HG02642 (cell line): ENCODE results near the gene PHF1.

ENCODE experiments used
- ATAC-seq: cut with Tn5 transposase; IDR thresholded peaks from one replicate; pipeline ENCODE4 v1.9.1; 2021; ENCODE audit warnings: mild to moderate bottlenecking; ENCODE audit not compliant: unreplicated experiment, poor library complexity

The PHF1 gene

DNA sequence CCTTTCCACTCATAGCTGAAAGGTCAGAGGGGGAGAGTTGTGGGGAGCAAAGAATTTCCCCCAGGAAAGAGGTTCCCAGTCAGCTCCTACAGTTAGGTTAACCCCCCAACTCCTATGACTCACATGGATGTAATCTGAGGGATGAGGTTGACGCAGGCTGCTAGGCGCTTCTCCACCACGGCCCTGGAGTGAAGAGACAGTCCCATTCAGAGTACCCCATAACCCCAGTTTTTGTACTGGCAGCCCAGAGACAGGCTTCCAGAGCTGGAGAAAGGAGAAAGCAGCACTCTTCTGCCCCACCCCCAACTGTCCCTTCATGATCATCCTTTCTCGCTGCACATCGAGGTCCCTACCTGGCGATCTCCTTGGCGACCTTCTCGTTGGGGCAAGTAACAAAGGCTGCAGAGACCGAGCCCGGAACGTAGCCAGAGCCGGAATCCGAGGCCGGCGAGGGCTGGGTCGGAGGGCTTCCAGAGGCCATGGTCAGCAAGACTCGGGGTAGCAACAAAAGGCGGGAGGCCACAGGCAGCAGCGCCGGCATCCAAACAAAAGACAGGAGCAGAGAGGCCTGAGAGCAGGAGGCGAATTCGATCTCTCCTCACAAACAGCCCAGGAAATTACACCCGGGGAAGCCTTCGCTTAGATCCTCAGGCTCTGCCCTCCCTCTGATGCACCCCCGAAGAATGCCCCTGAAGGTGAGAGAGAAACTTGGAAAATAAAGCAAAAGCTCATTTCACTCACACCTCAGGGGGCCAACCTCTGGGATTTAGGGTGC is 6.5 kb downstream of the PHF1 start:
- no peak for ATAC-seq

DNA sequence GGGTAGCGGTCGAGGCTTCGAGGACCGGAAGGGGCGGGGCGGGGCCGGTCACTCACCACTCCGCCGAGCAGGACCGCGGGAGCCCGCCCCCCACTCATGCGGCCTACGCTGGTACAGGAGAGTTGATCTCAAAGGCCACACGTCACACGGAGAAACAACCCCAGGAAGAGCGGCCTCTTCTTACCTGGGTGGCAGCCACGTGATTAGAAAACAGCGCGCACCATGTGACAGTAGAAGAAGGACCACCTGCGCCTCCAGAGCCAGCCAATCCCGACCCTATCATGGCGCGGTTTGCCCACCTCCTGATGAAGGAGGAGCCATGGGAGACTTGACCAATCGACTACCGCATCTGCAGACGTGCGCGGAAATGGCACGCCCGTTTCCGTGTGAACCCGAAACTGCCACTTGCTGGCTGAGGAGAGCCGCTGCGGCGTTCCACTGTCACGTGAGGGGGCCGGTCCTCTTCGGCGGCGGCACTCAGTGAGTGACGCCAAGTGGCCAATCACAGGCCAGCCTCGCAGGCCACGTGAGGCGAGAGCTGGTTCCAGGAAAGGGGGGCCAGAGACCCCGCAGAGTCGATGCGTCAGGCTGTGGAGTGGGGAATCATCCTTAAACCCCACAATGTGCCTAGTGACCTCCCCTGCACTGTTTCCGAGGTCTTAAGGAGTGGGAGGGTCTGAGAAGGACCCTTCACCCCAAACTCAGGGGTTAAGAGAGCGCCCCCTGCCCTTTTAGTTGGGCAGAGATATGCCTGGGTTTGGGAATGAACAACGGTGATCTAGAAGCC is 7.3 kb downstream of the PHF1 start, which contains the start of gene CUTA:
Gene CUTA, minus strand, starts transcription at position 205 of the 787 bp plus-strand sequence. Its CDS starts 107 bp downstream, at position 98.
- ATAC-seq, result peak; percentile 88

- no peak for ATAC-seq
These were observed 8.0 kb downstream of the PHF1 start for GRCh38 chr6:33418690-33419291.

DNA sequence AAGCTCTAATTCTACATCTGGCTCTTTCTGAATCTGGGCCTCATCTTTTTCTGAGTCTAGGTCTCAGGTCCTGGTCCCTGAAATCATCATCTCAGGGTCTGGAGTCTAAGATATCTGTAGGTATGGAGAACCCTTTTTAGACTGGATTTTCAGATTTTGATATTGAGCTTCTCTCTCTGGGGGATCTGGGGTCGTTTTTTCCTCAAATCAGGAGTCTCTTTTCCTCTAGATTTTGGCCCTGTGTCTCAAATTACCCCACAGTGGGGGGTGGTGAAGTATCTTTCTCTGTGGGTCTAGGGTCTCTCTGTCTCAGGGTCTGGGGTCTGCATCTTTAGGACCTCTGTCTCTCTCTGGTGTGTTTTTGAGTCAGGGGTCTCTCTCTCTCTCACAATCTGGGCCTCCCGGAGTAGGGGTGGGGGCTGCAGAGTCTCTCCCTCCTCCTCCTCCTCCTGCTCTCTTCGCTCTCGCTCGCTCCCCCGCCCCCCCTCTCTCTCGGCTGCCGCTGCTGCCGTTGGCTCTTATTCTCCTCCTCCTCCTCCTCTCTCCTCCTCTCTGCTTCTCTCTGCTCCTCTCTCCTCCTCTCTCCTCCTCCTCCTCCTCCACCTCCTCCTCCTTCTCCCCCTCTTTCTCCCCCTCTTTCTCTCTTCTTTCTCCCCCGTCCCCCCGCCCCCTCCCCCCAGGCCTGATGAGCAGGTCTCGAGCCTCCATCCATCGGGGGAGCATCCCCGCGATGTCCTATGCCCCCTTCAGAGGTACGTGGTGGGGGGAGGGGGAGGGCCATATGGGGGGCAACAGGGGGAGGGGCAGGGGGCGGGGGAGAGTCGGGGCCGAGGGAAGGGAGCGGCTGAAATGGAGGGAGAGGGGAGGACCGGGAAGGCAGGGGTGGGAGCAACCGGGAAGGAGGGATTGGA is 9.0 kb downstream of the PHF1 start, which contains the start of gene SYNGAP1:
Gene SYNGAP1, plus strand, starts transcription at position 486 of the 911 bp plus-strand sequence. Its CDS starts 200 bp downstream, at position 686.
- ATAC-seq, result no peak

- no peak for ATAC-seq
These were observed 9.9 kb downstream of the PHF1 start for GRCh38 chr6:33420491-33421343.

- ATAC-seq, result no peak
These were observed 10.5 kb downstream of the PHF1 start for GRCh38 chr6:33421344-33421643.

DNA sequence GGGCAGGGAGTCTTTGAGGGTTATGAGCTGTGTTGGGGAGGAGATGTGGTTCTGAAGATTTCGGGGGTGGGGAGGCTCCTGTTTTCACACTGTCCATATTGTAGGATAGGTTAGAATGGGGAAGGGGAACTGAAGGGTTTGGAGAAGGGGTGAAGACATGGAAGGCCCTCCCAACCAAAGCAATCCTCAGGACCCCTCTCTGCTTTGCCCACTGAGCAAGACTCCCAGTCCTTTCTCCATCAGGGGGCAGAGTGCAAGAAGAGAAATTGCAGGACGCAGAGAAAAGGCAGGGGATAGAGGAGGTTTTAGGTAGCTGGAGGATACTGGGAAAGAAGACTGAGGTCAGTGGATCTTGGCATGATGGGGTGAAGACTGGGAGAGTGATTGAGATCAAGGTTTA is 13.0 kb downstream of the PHF1 start:
- no peak for ATAC-seq

- no peak for ATAC-seq
These were observed 14.2 kb downstream of the PHF1 start for GRCh38 chr6:33424855-33425667.

GRCh38 chr6:33425668-33426577 is 15.1 kb downstream of the PHF1 start:
- peak; percentile 54 for ATAC-seq

DNA sequence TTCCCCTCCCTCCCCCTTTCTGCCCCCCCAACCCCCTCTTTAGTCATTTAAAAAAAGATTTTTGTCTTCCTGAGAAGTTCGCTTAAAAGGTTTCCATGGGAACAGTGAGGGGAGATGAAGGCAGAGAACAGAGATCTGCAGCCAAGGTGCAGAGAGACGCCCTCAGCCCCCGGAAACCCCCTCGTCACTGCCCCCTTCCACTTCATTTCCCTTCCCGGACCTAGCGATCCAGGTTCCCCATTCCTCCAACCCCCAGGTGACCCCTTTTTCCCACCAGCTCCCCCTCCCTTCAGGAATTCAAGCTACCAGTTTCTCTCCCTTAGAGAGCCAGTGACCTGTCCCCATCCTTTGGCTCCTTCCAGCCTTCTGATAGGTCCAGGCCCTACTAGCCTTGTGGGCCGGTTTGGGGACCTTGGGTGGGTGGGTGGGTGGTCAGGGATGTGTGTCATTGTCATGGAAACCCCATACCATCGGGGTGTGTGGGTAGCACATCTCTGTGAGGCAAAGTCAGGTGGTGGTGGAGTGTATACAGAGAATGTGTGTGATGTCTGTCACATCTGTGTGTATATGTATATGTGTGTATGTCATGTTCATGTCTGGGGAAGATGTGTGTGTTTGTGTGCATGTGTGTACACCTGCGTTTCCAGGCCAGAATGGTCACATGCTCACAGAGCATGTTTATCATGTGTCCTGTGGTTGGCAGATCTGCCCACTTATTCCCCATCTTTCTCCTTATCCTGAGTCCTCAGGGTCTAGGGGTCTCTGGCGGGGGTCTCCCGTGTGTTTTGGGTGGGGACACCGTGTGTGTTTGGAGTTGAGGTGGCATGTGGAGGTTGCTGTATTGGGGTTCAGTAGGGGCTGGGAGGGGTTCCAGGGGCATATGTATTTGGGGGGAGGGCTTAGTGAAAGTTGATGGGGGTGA is 16.0 kb downstream of the PHF1 start:
- ATAC-seq, result no peak

- ATAC-seq, result peak; percentile 23
These were observed 16.9 kb downstream of the PHF1 start for GRCh38 chr6:33427585-33428223.

GRCh38 chr6:33428224-33428965 is 17.6 kb downstream of the PHF1 start:
- ATAC-seq, result no peak

GRCh38 chr6:33428966-33429749 is 18.3 kb downstream of the PHF1 start:
- ATAC-seq, result no peak

DNA sequence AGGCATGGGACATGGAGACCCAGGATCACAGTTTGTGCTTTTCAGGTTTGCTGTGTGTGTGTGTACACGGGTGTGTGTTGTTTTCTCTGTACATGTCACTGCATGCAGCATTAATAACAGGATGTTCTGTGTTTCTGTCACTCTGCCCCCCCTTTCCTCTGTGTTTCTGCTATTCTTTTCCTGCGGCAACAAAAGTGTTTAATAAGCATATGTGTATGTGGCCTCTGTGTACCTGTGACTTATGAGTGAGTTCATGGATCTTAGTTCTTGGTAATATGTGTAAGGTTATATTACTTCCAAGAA is 18.9 kb downstream of the PHF1 start:
- ATAC-seq, result no peak

GRCh38 chr6:33430334-33430733 is 19.5 kb downstream of the PHF1 start:
- ATAC-seq, result no peak
